DOHH2 (cell line): ENCODE data around the gene TMCO1.

Experiments
- H3F3A ChIP-seq: fragments of 200-600 bp; sonication (generic), shearing (Covaris generic); 2 replicates; pipeline ENCODE4 v1.6.0; 2016; ENCODE audit warnings: antibody characterized with exemption, mild to moderate bottlenecking; ENCODE audit not compliant: control insufficient read depth, insufficient read depth
- H3K27ac ChIP-seq: fragments of 200-600 bp; sonication (generic); 2 replicates; pipeline ENCODE4 v1.5.1; 2014; ENCODE audit warnings: low read depth, mild to moderate bottlenecking, low read length, moderate library complexity
- H3K27me3 ChIP-seq: fragments of 200-600 bp; sonication (generic); 2 replicates; pipeline ENCODE4 v1.6.1; 2014; ENCODE audit warnings: mild to moderate bottlenecking, low read length, mixed read lengths; ENCODE audit not compliant: control insufficient read depth
- H3K36me3 ChIP-seq: fragments of 200-600 bp; sonication (generic); 2 replicates; pipeline ENCODE4 v1.6.1; 2014; ENCODE audit warnings: mild to moderate bottlenecking, low read length, moderate library complexity, mixed read lengths; ENCODE audit not compliant: control insufficient read depth
- H3K4me1 ChIP-seq: fragments of 200-600 bp; sonication (generic); 2 replicates; pipeline ENCODE4 v1.6.1; 2014; ENCODE audit warnings: mild to moderate bottlenecking, low read length, mixed read lengths; ENCODE audit not compliant: control insufficient read depth
- H3K4me2 ChIP-seq: fragments of 200-600 bp; sonication (generic); 2 replicates; pipeline ENCODE4 v1.6.0; 2014; ENCODE audit warnings: mild to moderate bottlenecking, low read length, moderate library complexity
- H3K4me3 ChIP-seq: fragments of 200-600 bp; sonication (generic); 2 replicates; pipeline ENCODE4 v1.5.1; 2014; ENCODE audit warnings: mild to moderate bottlenecking, low read length, mixed read lengths
- H3K79me2 ChIP-seq: fragments of 200-600 bp; sonication (generic); 2 replicates; pipeline ENCODE4 v1.6.1; 2014; ENCODE audit warnings: mild to moderate bottlenecking, low read length, mixed read lengths; ENCODE audit not compliant: control insufficient read depth
- H3K9me2 ChIP-seq: fragments of 200-600 bp; sonication (generic); replicated peaks from 2 replicates; pipeline ENCODE4 v1.6.1; 2014; ENCODE audit warnings: mild to moderate bottlenecking, low read length, mixed read lengths; ENCODE audit not compliant: control insufficient read depth
- H3K9me3 ChIP-seq: fragments of 200-600 bp; sonication (generic); 2 replicates; pipeline ENCODE4 v1.6.1; 2014; ENCODE audit warnings: antibody characterized with exemption, low read length, mixed read lengths; ENCODE audit not compliant: control insufficient read depth, insufficient read depth
- H4K20me1 ChIP-seq: fragments of 200-600 bp; sonication (generic); 2 replicates; pipeline ENCODE4 v1.6.0; 2014; ENCODE audit warnings: low read depth, mild to moderate bottlenecking, antibody characterized with exemption, low read length, moderate library complexity; ENCODE audit not compliant: control insufficient read depth, insufficient read depth
- EZH2phosphoT487 ChIP-seq: fragments of 200-600 bp; sonication (generic); IDR thresholded peaks from 2 replicates; pipeline ENCODE4 v1.6.1; 2017; ENCODE audit warnings: borderline replicate concordance, mild to moderate bottlenecking, antibody characterized with exemption, low read length, moderate library complexity, mixed read lengths
- TF ChIP-seq, protein P1 (sequence below): fragments of 200-600 bp; sonication (generic); IDR thresholded peaks from one replicate; pipeline ENCODE4 v1.5.1; 2014; ENCODE audit warnings: antibody characterized with exemption, mild to moderate bottlenecking, low read depth, low read length; ENCODE audit not compliant: poor library complexity, severe bottlenecking

TMCO1 gene

DNA sequence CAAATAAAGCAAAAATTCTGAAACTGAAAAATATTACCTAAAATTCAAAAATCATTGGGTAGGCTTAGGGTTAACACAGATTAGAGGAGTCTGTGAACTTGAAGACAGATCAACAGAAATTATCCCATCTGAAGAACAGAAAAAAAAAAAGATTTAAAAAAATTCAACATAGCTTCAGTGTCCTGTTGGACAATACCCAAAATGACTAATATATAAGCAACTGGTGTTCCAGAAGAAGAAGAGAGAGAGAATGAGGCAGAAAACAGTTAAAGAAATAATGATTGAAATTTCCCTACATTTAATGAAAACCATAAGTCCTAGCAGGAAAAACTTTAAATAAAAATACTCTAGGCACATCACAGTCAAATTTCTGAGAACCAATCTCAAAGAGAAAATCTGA lies 31.5 kb downstream of the TMCO1 start:
- Histone ChIP-seq H3F3A (0 out of 2 replicates have a peak, but pooled peaks cover 2% of the 10 kb centered on the region), H3K9me3 (no peaks in the 10 kb centered on the region), H3K27me3 (no peaks in the 10 kb centered on the region), H4K20me1 (peaks cover 9% of the 10 kb centered on the region; the same call in 1 of the 2 replicates), H3K4me3 (no peak overlapping the region), H3K9me2 (no peaks in the 10 kb centered on the region), H3K27ac (no peak overlapping the region), H3K4me1 (peaks cover 23% of the 10 kb centered on the region), H3K36me3 (peaks cover 56% of the 10 kb centered on the region), H3K79me2 (peaks cover 10% of the 10 kb centered on the region), H3K4me2 (no peak overlapping the region)
- TF ChIP-seq, protein P1, sequence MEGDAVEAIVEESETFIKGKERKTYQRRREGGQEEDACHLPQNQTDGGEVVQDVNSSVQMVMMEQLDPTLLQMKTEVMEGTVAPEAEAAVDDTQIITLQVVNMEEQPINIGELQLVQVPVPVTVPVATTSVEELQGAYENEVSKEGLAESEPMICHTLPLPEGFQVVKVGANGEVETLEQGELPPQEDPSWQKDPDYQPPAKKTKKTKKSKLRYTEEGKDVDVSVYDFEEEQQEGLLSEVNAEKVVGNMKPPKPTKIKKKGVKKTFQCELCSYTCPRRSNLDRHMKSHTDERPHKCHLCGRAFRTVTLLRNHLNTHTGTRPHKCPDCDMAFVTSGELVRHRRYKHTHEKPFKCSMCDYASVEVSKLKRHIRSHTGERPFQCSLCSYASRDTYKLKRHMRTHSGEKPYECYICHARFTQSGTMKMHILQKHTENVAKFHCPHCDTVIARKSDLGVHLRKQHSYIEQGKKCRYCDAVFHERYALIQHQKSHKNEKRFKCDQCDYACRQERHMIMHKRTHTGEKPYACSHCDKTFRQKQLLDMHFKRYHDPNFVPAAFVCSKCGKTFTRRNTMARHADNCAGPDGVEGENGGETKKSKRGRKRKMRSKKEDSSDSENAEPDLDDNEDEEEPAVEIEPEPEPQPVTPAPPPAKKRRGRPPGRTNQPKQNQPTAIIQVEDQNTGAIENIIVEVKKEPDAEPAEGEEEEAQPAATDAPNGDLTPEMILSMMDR, result no peak
- TF ChIP-seq EZH2phosphoT487, result no peak

DNA sequence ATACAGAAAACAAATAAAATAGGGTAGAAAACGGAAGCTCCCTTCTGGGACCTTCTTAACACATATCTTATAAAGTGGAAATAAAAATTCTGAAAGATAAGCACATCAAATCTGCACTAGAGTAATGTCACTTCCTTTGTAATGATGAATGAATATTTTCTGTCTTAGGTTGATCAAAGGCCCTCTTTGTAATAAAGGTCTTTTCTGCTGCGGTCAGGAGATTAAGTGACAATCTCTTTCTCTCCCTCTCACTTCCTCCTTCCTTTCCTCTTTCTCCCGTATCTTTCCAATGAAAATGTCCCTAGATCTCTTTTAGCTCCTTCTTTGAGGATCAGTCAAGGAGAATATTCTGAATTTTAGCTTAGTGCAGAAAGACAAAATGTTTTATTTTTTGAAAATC lies 33.8 kb downstream of the TMCO1 start:
- Histone ChIP-seq H3K4me3 (no peak overlapping the region), H4K20me1 (peaks cover 9% of the 10 kb centered on the region; the same call in 1 of the 2 replicates), H3K36me3 (peaks cover 38% of the 10 kb centered on the region), H3K9me3 (no peaks in the 10 kb centered on the region), H3K4me1 (peaks cover 23% of the 10 kb centered on the region), H3K27ac (no peak overlapping the region), H3F3A (0 out of 2 replicates have a peak, but pooled peaks cover 2% of the 10 kb centered on the region), H3K9me2 (no peaks in the 10 kb centered on the region), H3K27me3 (no peaks in the 10 kb centered on the region), H3K79me2 (peaks cover 10% of the 10 kb centered on the region), H3K4me2 (no peak overlapping the region)
- TF ChIP-seq, protein P1, result no peak
- TF ChIP-seq EZH2phosphoT487, result no peak

DNA sequence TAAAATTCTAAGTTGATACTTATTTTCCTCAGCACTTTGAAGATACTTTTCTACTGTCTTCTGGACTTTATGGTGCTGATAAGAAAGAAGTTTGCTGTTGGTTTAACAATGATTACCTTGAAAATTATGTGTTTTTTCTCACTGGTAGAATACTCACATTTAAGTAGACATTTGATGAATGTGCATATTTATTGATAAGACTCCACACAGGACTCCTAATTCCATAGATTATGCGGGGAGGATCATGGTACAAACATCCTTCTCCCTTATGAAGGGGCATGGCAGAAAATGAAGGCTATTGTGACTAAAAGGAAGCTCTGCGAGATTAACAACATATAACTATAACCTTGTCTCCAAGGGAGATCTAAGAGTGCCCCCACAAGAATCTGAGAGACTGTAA lies 41.8 kb downstream of the TMCO1 start:
- Histone ChIP-seq H3K27ac (no peak overlapping the region), H3K4me1 (no peaks in the 10 kb centered on the region), H3K9me2 (no peaks in the 10 kb centered on the region), H3K4me2 (no peak overlapping the region), H3K36me3 (peaks cover 15% of the 10 kb centered on the region), H4K20me1 (no peaks in the 10 kb centered on the region), H3K4me3 (no peak overlapping the region), H3F3A (no peaks in the 10 kb centered on the region), H3K79me2 (no peaks in the 10 kb centered on the region), H3K27me3 (no peaks in the 10 kb centered on the region), H3K9me3 (no peaks in the 10 kb centered on the region)
- no peak for TF ChIP-seq EZH2phosphoT487
- TF ChIP-seq, protein P1, result no peak

DNA sequence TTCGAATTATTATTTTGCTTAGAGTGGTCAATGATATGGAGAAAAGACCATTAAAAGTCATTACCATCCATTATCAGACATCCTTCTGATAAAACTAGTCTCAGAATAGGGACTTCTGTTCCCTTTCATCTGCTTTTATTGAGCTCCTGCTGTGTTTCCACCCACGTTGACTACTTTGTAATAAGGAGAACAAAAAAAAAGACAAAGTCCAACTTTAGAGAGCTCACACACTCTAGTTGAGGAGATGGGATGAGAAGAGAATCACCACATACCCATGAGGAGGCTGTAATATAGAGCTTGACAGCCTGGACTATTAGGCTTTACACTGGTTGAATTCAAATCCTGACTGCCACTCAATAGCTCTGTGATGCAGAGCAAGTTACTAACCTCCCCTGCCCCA lies 42.5 kb downstream of the TMCO1 start:
- Histone ChIP-seq H3K27me3 (no peaks in the 10 kb centered on the region), H4K20me1 (no peaks in the 10 kb centered on the region), H3K4me3 (no peak overlapping the region), H3K4me1 (no peaks in the 10 kb centered on the region), H3K36me3 (peaks cover 15% of the 10 kb centered on the region), H3F3A (no peaks in the 10 kb centered on the region), H3K27ac (no peak overlapping the region), H3K4me2 (no peak overlapping the region), H3K79me2 (no peaks in the 10 kb centered on the region), H3K9me2 (no peaks in the 10 kb centered on the region), H3K9me3 (no peaks in the 10 kb centered on the region)
- TF ChIP-seq, protein P1, result no peak
- TF ChIP-seq EZH2phosphoT487, result no peak
